Stimulated activated naive B cell treated with anti-CD40 and anti-IgM and Interleukin-4, amounts not matched to agents 10 μg/mL and 1 μg/mL and 100 μg/mL, for 72 hours (primary cell): ENCODE results near the gene SMIM9.

Experiments
- ATAC-seq, 2 donors: fragments of 150-1000 bp; cut with Tn5 transposase; replicated peaks; 2 replicates each; pipeline ENCODE4 v1.10.0; 2021; ENCODE audit warnings: moderate library complexity in 1 of 2
- DNase-seq: peaks from one replicate; pipeline ENCODE4 v3.0.0; 2021
- H3K27ac Mint-ChIP-seq: one replicate; pipeline ENCODE4 v1.8.0; 2022; ENCODE audit warnings: mild to moderate bottlenecking, mixed read lengths
- H3K27me3 Mint-ChIP-seq, 2 donors: one replicate each; pipeline ENCODE4 v1.8.0; 2022; ENCODE audit warnings: mixed read lengths in 2 of 2
- H3K36me3 Mint-ChIP-seq, 2 donors: one replicate each; pipeline ENCODE4 v1.8.0; 2022; ENCODE audit warnings: mixed read lengths in 2 of 2, mild to moderate bottlenecking in 1 of 2
- H3K4me1 Mint-ChIP-seq, 2 donors: one replicate each; pipeline ENCODE4 v1.8.0; 2022; ENCODE audit warnings: mixed read lengths in 2 of 2, mild to moderate bottlenecking in 1 of 2
- H3K4me3 Mint-ChIP-seq, 2 donors: one replicate each; pipeline ENCODE4 v1.8.0; 2022; ENCODE audit warnings: mild to moderate bottlenecking in 2 of 2, mixed read lengths in 2 of 2, moderate library complexity in 1 of 2
- H3K9me3 Mint-ChIP-seq, 2 donors: one replicate each; pipeline ENCODE4 v1.8.0; 2022; ENCODE audit warnings: mixed read lengths in 2 of 2, mild to moderate bottlenecking in 1 of 2

The SMIM9 gene

GRCh38 chrX:154779261-154779660 lies 55.2 kb downstream of the SMIM9 start:
- Mint-ChIP-seq H3K27me3 (no peaks in the 10 kb centered on the region), H3K27ac (no peak overlapping the region), H3K9me3 (no peaks in the 10 kb centered on the region), H3K4me1 (peaks cover 11 to 15% of the 10 kb centered on the region in 2 donors), H3K4me3 (no peak overlapping the region), H3K36me3 (peaks cover 6 to 23% of the 10 kb centered on the region in 2 donors)
- ATAC-seq, result no peak
- DNase-seq, result no peak

GRCh38 chrX:154776753-154777152 lies 57.7 kb downstream of the SMIM9 start:
- Mint-ChIP-seq H3K36me3 (peaks cover 9 to 34% of the 10 kb centered on the region in 2 donors), H3K9me3 (no peaks in the 10 kb centered on the region), H3K4me3 (no peak overlapping the region), H3K27me3 (no peaks in the 10 kb centered on the region), H3K27ac (peak overlapping the region; percentile 53), H3K4me1 (peaks cover 4% of the 10 kb centered on the region in 2 donors)
- DNase-seq, result no peak
- ATAC-seq, result no peak

GRCh38 chrX:154775419-154776349 lies 58.8 kb downstream of the SMIM9 start:
- peaks cover 16 to 41% of the 10 kb centered on the region in 2 donors for H3K36me3 Mint-ChIP-seq
- peak; percentile 27 to 33 for ATAC-seq
- peaks cover 4% of the 10 kb centered on the region in 2 donors for H3K4me1 Mint-ChIP-seq
- no peaks in the 10 kb centered on the region for H3K9me3 Mint-ChIP-seq
- DNase-seq, result no peak
- H3K27me3 Mint-ChIP-seq, result no peaks in the 10 kb centered on the region
- H3K4me3 Mint-ChIP-seq, result no peak overlapping the region
- H3K27ac Mint-ChIP-seq, result no peak overlapping the region

GRCh38 chrX:154774622-154775021 lies 59.8 kb downstream of the SMIM9 start:
- DNase-seq (no peak), ATAC-seq (no peak)
- no peaks in the 10 kb centered on the region for H3K9me3 Mint-ChIP-seq
- no peaks in the 10 kb centered on the region for H3K27me3 Mint-ChIP-seq
- H3K4me3 Mint-ChIP-seq, result no peak overlapping the region
- peaks cover 4 to 5% of the 10 kb centered on the region in 2 donors for H3K4me1 Mint-ChIP-seq
- H3K36me3 Mint-ChIP-seq, result peaks cover 18 to 44% of the 10 kb centered on the region in 2 donors
- peak overlapping the region; percentile 38 for H3K27ac Mint-ChIP-seq
